NCI-H2171 treated with DMSO at 0.1 percent for 48 hours (cell line): ENCODE results near the gene PCDHA5.

Experiments used
- DNase-seq: peaks from one replicate; lab custom pipeline; 2025; lab: John Stamatoyannopoulos, UW

The PCDHA5 gene

GRCh38 chr5:140862441-140863295, 41.3 kb downstream of the PCDHA5 start:
- no peak for DNase-seq

- no peak for DNase-seq
Measured at GRCh38 chr5:140868721-140869554, 47.5 kb downstream of the PCDHA5 start, which contains the start of gene PCDHA11. Gene PCDHA11 (plus strand): TSS chr5:140868957. CDS start chr5:140869104, 147 bp downstream.

- no peak for DNase-seq
Measured at GRCh38 chr5:140869555-140869886, 48.1 kb downstream of the PCDHA5 start.

- DNase-seq = no peak
Measured at GRCh38 chr5:140870221-140871201, 49.1 kb downstream of the PCDHA5 start.
